Parathyroid adenoma (tissue), 2 donors: ENCODE data around the gene HOXB7.
A peak's percentile ranks its signal among the peaks of the same experiment; 100 is the strongest.

Experiments
- H2AFZ ChIP-seq: fragments of 300-600 bp; sonication (generic); one replicate; pipeline ENCODE4 v1.7.0; 2017; ENCODE audit warnings: antibody characterized with exemption, mild to moderate bottlenecking
- H3K27ac ChIP-seq: fragments of 300-600 bp; sonication (generic); one replicate; pipeline ENCODE4 v1.7.0; 2017
- H3K27me3 ChIP-seq: fragments of 300-600 bp; sonication (generic); one replicate; pipeline ENCODE4 v1.7.0; 2017; ENCODE audit warnings: low read length; ENCODE audit not compliant: control insufficient read depth, insufficient read depth
- H3K36me3 ChIP-seq: fragments of 300-600 bp; sonication (generic); one replicate; pipeline ENCODE4 v1.7.0; 2017; ENCODE audit warnings: low read length; ENCODE audit not compliant: control insufficient read depth, insufficient read depth
- H3K4me1 ChIP-seq: fragments of 300-600 bp; sonication (generic); one replicate; pipeline ENCODE4 v1.7.0; 2017; ENCODE audit warnings: control low read depth
- H3K4me2 ChIP-seq: fragments of 300-600 bp; sonication (generic); one replicate; pipeline ENCODE4 v1.7.0; 2017; ENCODE audit warnings: low read length
- H3K4me3 ChIP-seq: fragments of 300-600 bp; sonication (generic); one replicate; pipeline ENCODE4 v1.7.0; 2017; ENCODE audit warnings: low read depth, low read length
- H3K79me2 ChIP-seq: fragments of 300-600 bp; sonication (generic); one replicate; pipeline ENCODE4 v1.7.0; 2017; ENCODE audit warnings: control low read depth
- H3K9ac ChIP-seq: fragments of 300-600 bp; sonication (generic); one replicate; pipeline ENCODE4 v1.7.0; 2017; ENCODE audit warnings: mild to moderate bottlenecking
- H3K9me3 ChIP-seq: fragments of 300-600 bp; sonication (generic); one replicate; pipeline ENCODE4 v1.7.0; 2017; ENCODE audit warnings: low read length; ENCODE audit not compliant: control insufficient read depth
- CTCF ChIP-seq: fragments of 300-600 bp; sonication (generic); IDR thresholded peaks from one replicate; pipeline ENCODE4 v1.7.0; 2017; ENCODE audit warnings: antibody characterized with exemption, mild to moderate bottlenecking
- donor health status: primary hyperparathyroidism.

The HOXB7 gene

GRCh38 chr17:48610282-48611211, at the start of gene HOXB7:
Gene HOXB7 (minus strand): TSS chr17:48611017. CDS start chr17:48610918, 99 bp downstream.
- no peak for TF ChIP-seq CTCF
- Histone ChIP-seq H3K4me2 (peak within 1 kb of the TSS; percentile 66), H3K27ac (no peak within 1 kb of the TSS), H3K27me3 (peaks cover 32% of the 10 kb centered on the region), H2AFZ (peak within 1 kb of the TSS; percentile 0), H3K4me1 (no peaks in the 10 kb centered on the region), H3K9me3 (no peaks in the 10 kb centered on the region), H3K4me3 (peak within 1 kb of the TSS; percentile 52), H3K79me2 (no peaks in the 10 kb centered on the region), H3K9ac (no peak within 1 kb of the TSS), H3K36me3 (no peaks in the 10 kb centered on the region)

- no peaks in the 10 kb centered on the region for H3K27me3 ChIP-seq
- no peak for TF ChIP-seq CTCF
Measured at GRCh38 chr17:48655913-48656312, 45.1 kb upstream of the HOXB7 start.

GRCh38 chr17:48649741-48650140, 38.9 kb upstream of the HOXB7 start:
- Histone ChIP-seq H3K4me3 (no peak overlapping the region), H3K36me3 (no peaks in the 10 kb centered on the region), H3K9ac (no peak overlapping the region), H3K27ac (no peak overlapping the region), H3K27me3 (peaks cover 4% of the 10 kb centered on the region), H2AFZ (no peak overlapping the region), H3K4me2 (no peak overlapping the region), H3K79me2 (no peaks in the 10 kb centered on the region), H3K9me3 (no peaks in the 10 kb centered on the region), H3K4me1 (no peaks in the 10 kb centered on the region)
- TF ChIP-seq CTCF: no peak

More at GRCh38 chr17:48655913-48656312, 45.1 kb upstream of the HOXB7 start:
- no peak overlapping the region for H3K4me3 ChIP-seq
- no peak overlapping the region for H2AFZ ChIP-seq
- H3K27ac ChIP-seq: no peak overlapping the region
- no peaks in the 10 kb centered on the region for H3K79me2 ChIP-seq
- no peaks in the 10 kb centered on the region for H3K36me3 ChIP-seq
- H3K4me2 ChIP-seq: no peak overlapping the region
- no peaks in the 10 kb centered on the region for H3K9me3 ChIP-seq
- H3K4me1 ChIP-seq: no peaks in the 10 kb centered on the region
- H3K9ac ChIP-seq: no peak overlapping the region

DNA sequence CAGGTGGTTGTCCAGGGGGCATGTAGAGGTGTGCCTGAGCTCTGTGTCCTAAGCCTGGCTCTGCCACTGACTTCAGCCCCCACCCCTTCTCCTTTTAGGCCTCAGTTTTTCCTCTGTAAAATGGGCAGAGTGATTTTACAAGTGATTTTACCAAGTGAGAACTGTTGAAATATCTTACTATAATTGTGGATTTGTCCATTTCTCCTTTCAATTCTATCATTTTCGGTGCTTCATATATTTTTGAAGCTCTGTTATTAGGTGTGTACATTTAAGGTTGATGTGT, 37.1 kb upstream of the HOXB7 start:
- Histone ChIP-seq H3K4me2 (peak overlapping the region; percentile 56), H3K9me3 (no peaks in the 10 kb centered on the region), H3K9ac (no peak overlapping the region), H3K4me1 (no peaks in the 10 kb centered on the region), H3K4me3 (no peak overlapping the region), H3K27ac (no peak overlapping the region), H3K27me3 (peaks cover 17% of the 10 kb centered on the region), H3K79me2 (no peaks in the 10 kb centered on the region), H3K36me3 (no peaks in the 10 kb centered on the region), H2AFZ (no peak overlapping the region)
- TF ChIP-seq CTCF: no peak
